GM19193 (cell line): ENCODE measurements around the gene ACR.

Experiments used
- POLR2A ChIP-seq: IDR thresholded peaks from 4 replicates; pipeline ENCODE4 v1.6.1; 2011; ENCODE audit not compliant: insufficient read depth, insufficient read length; ENCODE audit errors: extremely low read depth

ACR gene

GRCh38 chr22:50711446-50712340, 26.3 kb upstream of the ACR start:
- no peak for TF ChIP-seq POLR2A

- no peak for TF ChIP-seq POLR2A
Measured at GRCh38 chr22:50712341-50713007, 25.5 kb upstream of the ACR start.

- no peak for TF ChIP-seq POLR2A
Measured at GRCh38 chr22:50713008-50713385, 25.0 kb upstream of the ACR start.

- TF ChIP-seq POLR2A: no peak
Measured at GRCh38 chr22:50713571-50714056, 24.4 kb upstream of the ACR start.

GRCh38 chr22:50714150-50714549, 23.9 kb upstream of the ACR start:
- no peak for TF ChIP-seq POLR2A

- no peak for TF ChIP-seq POLR2A
Measured at GRCh38 chr22:50714631-50715179, 23.3 kb upstream of the ACR start.

- no peak for TF ChIP-seq POLR2A
Measured at GRCh38 chr22:50715250-50715649, 22.8 kb upstream of the ACR start.

- no peak for TF ChIP-seq POLR2A
Measured at GRCh38 chr22:50715776-50716175, 22.2 kb upstream of the ACR start.

- TF ChIP-seq POLR2A: no peak
Measured at GRCh38 chr22:50716290-50717024, 21.5 kb upstream of the ACR start.

GRCh38 chr22:50717709-50718351, 20.2 kb upstream of the ACR start:
- no peak for TF ChIP-seq POLR2A

GRCh38 chr22:50718352-50718709, 19.7 kb upstream of the ACR start:
- no peak for TF ChIP-seq POLR2A

GRCh38 chr22:50719814-50720300, 18.1 kb upstream of the ACR start:
- no peak for TF ChIP-seq POLR2A

GRCh38 chr22:50720301-50721256, 17.4 kb upstream of the ACR start:
- no peak for TF ChIP-seq POLR2A
